Inflammatory macrophage treated with lipopolysaccharide for 4 hours (primary cell): ENCODE data around the gene LSM4.

ENCODE experiments used
- DNase-seq: peaks from one replicate; pipeline ENCODE4 v3.0.0-alpha.2; 2020

Gene LSM4

GRCh38 chr19:18310966-18311365, 11.9 kb downstream of the LSM4 start:
- no peak for DNase-seq

- no peak for DNase-seq
Measured at GRCh38 chr19:18310118-18310909, 12.6 kb downstream of the LSM4 start.

- DNase-seq, result no peak
Measured at GRCh38 chr19:18309525-18310064, 13.3 kb downstream of the LSM4 start.

- no peak for DNase-seq
Measured at GRCh38 chr19:18308948-18309325, 13.9 kb downstream of the LSM4 start.

- DNase-seq, result no peak
Measured at GRCh38 chr19:18308051-18308947, 14.6 kb downstream of the LSM4 start.

GRCh38 chr19:18307271-18307681, 15.6 kb downstream of the LSM4 start:
- DNase-seq, result no peak

- no peak for DNase-seq
Measured at GRCh38 chr19:18306888-18307260, 16.0 kb downstream of the LSM4 start.

- no peak for DNase-seq
Measured at GRCh38 chr19:18306209-18306887, 16.5 kb downstream of the LSM4 start.

- peak; percentile 96 for DNase-seq
Measured at GRCh38 chr19:18304458-18305310, 18.2 kb downstream of the LSM4 start.

- no peak for DNase-seq
Measured at GRCh38 chr19:18304208-18304457, 18.7 kb downstream of the LSM4 start.

- DNase-seq, result no peak
Measured at GRCh38 chr19:18301718-18302111, 21.2 kb downstream of the LSM4 start.

- peak; percentile 80 for DNase-seq
Measured at GRCh38 chr19:18300930-18301717, 21.8 kb downstream of the LSM4 start.

GRCh38 chr19:18299654-18300053, 23.2 kb downstream of the LSM4 start:
- DNase-seq, result no peak

- no peak for DNase-seq
Measured at GRCh38 chr19:18298601-18299000, 24.3 kb downstream of the LSM4 start.

- DNase-seq, result no peak
Measured at GRCh38 chr19:18297308-18297707, 25.6 kb downstream of the LSM4 start.

- no peak for DNase-seq
Measured at GRCh38 chr19:18295034-18295451, 27.8 kb downstream of the LSM4 start.

GRCh38 chr19:18294467-18294864, 28.4 kb downstream of the LSM4 start:
- DNase-seq, result no peak

GRCh38 chr19:18293642-18294466, 29.0 kb downstream of the LSM4 start:
- DNase-seq, result no peak

- DNase-seq, result peak; percentile 69
Measured at GRCh38 chr19:18292810-18293641, 29.9 kb downstream of the LSM4 start.

- DNase-seq, result no peak
Measured at GRCh38 chr19:18292462-18292809, 30.4 kb downstream of the LSM4 start.
